HCT116 (cell line): ENCODE data around the gene TUSC1. TPM values are rescaled to one million over a fixed set of nuclear protein-coding genes. Genes with fewer than 3 reads are reported as not detected.

ENCODE experiments used
- ATAC-seq: fragments of 200-7000 bp; cut with Tn5 transposase; 2 replicates; pipeline ENCODE4 v1.9.1; 2020; ENCODE audit warnings: mild to moderate bottlenecking, moderate library complexity
- BruUV-seq: library from RNA; stranded (reverse); fragments of 400-500 nt; replicated peaks from 2 replicates; lab custom pipeline; 2021; lab: Mats Ljungman, UMichigan
- CTCF ChIA-PET: fragments of 300-600 bp; sonication (Branson Sonifier 250); formaldehyde crosslinking; loops from one replicate; lab custom pipeline; 2021; ENCODE audit warnings: antibody characterized with exemption; lab: Charles Lee
- POLR2A ChIA-PET: fragments of 300-600, 350-600 bp; sonication (Branson Sonifier 250); formaldehyde crosslinking; loops from one replicate; lab custom pipeline; 2021; ENCODE audit warnings: antibody characterized with exemption; lab: Charles Lee
- RAD21 ChIA-PET, 2 experiments: fragments of 300-600 bp; sonication (Branson Sonifier 250); formaldehyde crosslinking; loops; one replicate each; lab custom pipeline; 2023; ENCODE audit warnings: low total read pairs in 2 of 2; ENCODE audit not compliant: uncharacterized antibody in 2 of 2, unreplicated experiment in 2 of 2, low non-redundant PET in 1 of 2; lab: Charles Lee
- DNase-seq: peaks from one replicate; pipeline ENCODE4 v3.0.0-alpha.2; 2010; ENCODE audit warnings: low read depth, low spot score
- H2AFZ ChIP-seq: fragments of 200-600 bp; shearing (Covaris generic), sonication (generic); 2 replicates; pipeline ENCODE4 v1.6.1; 2017; ENCODE audit warnings: low read depth, mixed run types, mixed read lengths, antibody characterized with exemption, low read length; ENCODE audit not compliant: poor library complexity, severe bottlenecking
- H3K27ac ChIP-seq: 2 replicates; pipeline ENCODE4 v1.5.1; 2012; ENCODE audit warnings: low read depth, low read length
- H3K27me3 ChIP-seq: fragments of 200-600 bp; sonication (generic); 2 replicates; pipeline ENCODE4 v1.6.1; 2016; ENCODE audit warnings: mixed run types, low read length, mixed read lengths; ENCODE audit not compliant: insufficient read depth
- H3K36me3 ChIP-seq, 2 experiments: fragments of 200-500 bp in 1 of 2; fragments of 200-600 bp in 1 of 2; sonication (Bioruptor generic) in 1 of 2; sonication (generic) in 1 of 2; 2 replicates each; pipeline versions ENCODE4 v1.5.1 to v1.6.1; 2014 to 2016; ENCODE audit warnings: low read length in 2 of 2, inconsistent platforms in 1 of 2, mixed read lengths in 1 of 2, mixed run types in 1 of 2; ENCODE audit not compliant: insufficient read depth in 2 of 2, control insufficient read depth in 1 of 2
- H3K4me1 ChIP-seq, 2 experiments: fragments of 200-600 bp in 1 of 2; sonication (generic) in 1 of 2; 2 replicates each; pipeline versions ENCODE4 v1.5.1 to v1.6.1; 2012 to 2017; ENCODE audit warnings: low read length in 2 of 2, inconsistent platforms in 1 of 2, mild to moderate bottlenecking in 1 of 2, mixed read lengths in 1 of 2, mixed run types in 1 of 2, moderate library complexity in 1 of 2; ENCODE audit not compliant: insufficient read depth in 2 of 2, control insufficient read depth in 1 of 2
- H3K4me2 ChIP-seq: fragments of 200-600 bp; sonication (generic); 2 replicates; pipeline ENCODE4 v1.6.1; 2017; ENCODE audit warnings: mixed run types, low read length, mixed read lengths
- H3K4me3 ChIP-seq, 2 experiments: fragments of 200-600 bp in 1 of 2; sonication (generic) in 1 of 2; replicated peaks in 1 of 2; 2 replicates each; pipeline ENCODE4 v1.5.1; 2011 to 2016; ENCODE audit warnings: low read length in 2 of 2, control low read depth in 1 of 2, low read depth in 1 of 2, mild to moderate bottlenecking in 1 of 2, mixed read lengths in 1 of 2, mixed run types in 1 of 2
- H3K79me2 ChIP-seq: fragments of 200-600 bp; sonication (generic); 2 replicates; pipeline ENCODE4 v1.6.1; 2017; ENCODE audit warnings: mild to moderate bottlenecking, mixed run types, low read length, moderate library complexity, mixed read lengths; ENCODE audit not compliant: insufficient read depth
- H3K9ac ChIP-seq: fragments of 200-600 bp; sonication (generic); 2 replicates; pipeline ENCODE4 v1.6.1; 2016; ENCODE audit warnings: low read length, mixed read lengths
- H3K9me2 ChIP-seq: fragments of 200-600 bp; sonication (generic), shearing (Covaris generic); 2 replicates; pipeline ENCODE4 v1.6.1; 2017; ENCODE audit warnings: mixed run types, mild to moderate bottlenecking, moderate library complexity; ENCODE audit not compliant: insufficient read depth
- H3K9me3 ChIP-seq, 2 experiments: fragments of 200-500 bp in 1 of 2; fragments of 200-600 bp in 1 of 2; sonication (Bioruptor generic) in 1 of 2; sonication (generic) in 1 of 2; 2 replicates each; pipeline ENCODE4 v1.6.1; 2014 to 2017; ENCODE audit warnings: low read length in 2 of 2, mixed read lengths in 2 of 2, inconsistent platforms in 1 of 2, low read depth in 1 of 2, mild to moderate bottlenecking in 1 of 2, mixed run types in 1 of 2, moderate library complexity in 1 of 2; ENCODE audit not compliant: control insufficient read depth in 1 of 2, insufficient read depth in 1 of 2
- H4K20me1 ChIP-seq: fragments of 200-600 bp; sonication (generic), shearing (Covaris generic); 2 replicates; pipeline ENCODE4 v1.6.1; 2017; ENCODE audit warnings: mixed run types, mild to moderate bottlenecking, moderate library complexity; ENCODE audit not compliant: insufficient read depth
- CBX3 ChIP-seq: IDR thresholded peaks from 2 replicates; pipeline ENCODE4 v1.6.1; 2012; ENCODE audit warnings: low read depth
- EGR1 ChIP-seq: IDR thresholded peaks from 2 replicates; pipeline ENCODE4 v1.6.1; 2012; ENCODE audit warnings: low read depth
- FOSL1 ChIP-seq: IDR thresholded peaks from 2 replicates; pipeline ENCODE4 v1.6.1; 2012; ENCODE audit warnings: low read depth
- JUND ChIP-seq: IDR thresholded peaks from 2 replicates; pipeline ENCODE4 v1.6.1; 2012
- POLR2A ChIP-seq: IDR thresholded peaks from 2 replicates; pipeline ENCODE4 v1.7.0; 2011; ENCODE audit warnings: borderline replicate concordance; ENCODE audit not compliant: insufficient read depth, insufficient read length; ENCODE audit errors: extremely low read depth
- SIN3A ChIP-seq: IDR thresholded peaks from 2 replicates; pipeline ENCODE4 v1.6.1; 2012; ENCODE audit warnings: low read depth
- SP1 ChIP-seq: IDR thresholded peaks from 2 replicates; pipeline ENCODE4 v1.6.1; 2012; ENCODE audit warnings: low read depth
- TCF7L2 ChIP-seq: IDR thresholded peaks from 2 replicates; pipeline ENCODE4 v1.7.0; 2011; ENCODE audit warnings: borderline replicate concordance, inconsistent platforms; ENCODE audit not compliant: insufficient read depth, insufficient read length; ENCODE audit errors: extremely low read depth
- ZNF274 ChIP-seq: fragments of 200-500 bp; sonication (Bioruptor generic); IDR thresholded peaks from 2 replicates; pipeline ENCODE4 v1.6.1; 2014; ENCODE audit warnings: mild to moderate bottlenecking, low read depth, low read length, inconsistent platforms
- intact Hi-C: fragments of 100-400 bp; cut with micrococcal nuclease; formaldehyde crosslinking; loops from 2 replicates; pipeline ENCODE4 v1.10.0; 2022
- total RNA-seq: library from RNA; stranded (reverse); gene quantifications from one replicate; pipeline ENCODE4 v1.2.1, GENCODE V29; 2021; ENCODE audit not compliant: unreplicated experiment
- TF ChIP-seq, protein P1 (sequence below): IDR thresholded peaks from 2 replicates; pipeline ENCODE4 v1.6.1; 2012
- TF ChIP-seq, protein P2 (sequence below): IDR thresholded peaks from 2 replicates; pipeline ENCODE4 v1.6.1; 2011; ENCODE audit warnings: mild to moderate bottlenecking, low read length, moderate library complexity; ENCODE audit not compliant: insufficient replicate concordance; ENCODE audit errors: extremely low read depth

Gene TUSC1
- total RNA-seq, 1 experiment from 2014 or later = not detected

DNA sequence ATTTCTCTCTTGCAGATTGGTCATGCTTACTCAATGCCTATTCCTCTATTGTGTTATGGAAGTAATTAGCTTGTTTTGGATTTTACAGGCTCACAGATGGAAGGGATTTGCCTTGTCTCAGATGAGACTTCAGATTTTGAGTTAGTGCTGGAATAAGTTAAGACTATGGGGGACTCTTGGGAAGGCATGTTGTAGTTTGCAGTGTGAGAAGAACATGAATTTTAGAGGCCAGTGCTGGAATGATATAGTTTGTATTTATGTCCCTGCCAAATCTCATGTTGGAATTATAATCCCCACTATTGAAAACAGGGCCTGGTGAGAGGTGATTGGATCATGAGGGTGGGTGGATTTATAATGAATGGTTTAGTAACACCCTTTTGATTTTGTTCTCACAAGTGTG, 6.1 kb upstream of the TUSC1 start:
- no peak overlapping the region for H3K4me2 ChIP-seq
- POLR2A ChIA-PET = no interaction called here
- H3K4me1 ChIP-seq = no peaks in the 10 kb centered on the region
- intact Hi-C loops = no loop called here
- no TSS peak for BruUV-seq
- no peaks in the 10 kb centered on the region for H3K36me3 ChIP-seq
- no peaks in the 10 kb centered on the region for H3K9me2 ChIP-seq
- CTCF ChIA-PET = no interaction called here
- H3K27ac ChIP-seq = no peak overlapping the region
- ATAC-seq = no peak
- DNase-seq = no peak
- H3K79me2 ChIP-seq = no peaks in the 10 kb centered on the region
- no peaks in the 10 kb centered on the region for H4K20me1 ChIP-seq
- H3K27me3 ChIP-seq = no peaks in the 10 kb centered on the region
- H2AFZ ChIP-seq = no peak overlapping the region
- H3K9ac ChIP-seq = no peak overlapping the region
- peaks cover 0 to 8% of the 10 kb centered on the region in 2 experiments; a peak in 2 of 4 replicates for H3K9me3 ChIP-seq
- TF ChIP-seq ZNF274 (no peak), CBX3 (no peak), POLR2A (no peak), SP1 (no peak), FOSL1 (no peak), SIN3A (no peak), JUND (no peak), EGR1 (no peak), TCF7L2 (no peak)
- TF ChIP-seq, protein P1, sequence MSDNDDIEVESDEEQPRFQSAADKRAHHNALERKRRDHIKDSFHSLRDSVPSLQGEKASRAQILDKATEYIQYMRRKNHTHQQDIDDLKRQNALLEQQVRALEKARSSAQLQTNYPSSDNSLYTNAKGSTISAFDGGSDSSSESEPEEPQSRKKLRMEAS = no peak
- TF ChIP-seq, protein P2, sequence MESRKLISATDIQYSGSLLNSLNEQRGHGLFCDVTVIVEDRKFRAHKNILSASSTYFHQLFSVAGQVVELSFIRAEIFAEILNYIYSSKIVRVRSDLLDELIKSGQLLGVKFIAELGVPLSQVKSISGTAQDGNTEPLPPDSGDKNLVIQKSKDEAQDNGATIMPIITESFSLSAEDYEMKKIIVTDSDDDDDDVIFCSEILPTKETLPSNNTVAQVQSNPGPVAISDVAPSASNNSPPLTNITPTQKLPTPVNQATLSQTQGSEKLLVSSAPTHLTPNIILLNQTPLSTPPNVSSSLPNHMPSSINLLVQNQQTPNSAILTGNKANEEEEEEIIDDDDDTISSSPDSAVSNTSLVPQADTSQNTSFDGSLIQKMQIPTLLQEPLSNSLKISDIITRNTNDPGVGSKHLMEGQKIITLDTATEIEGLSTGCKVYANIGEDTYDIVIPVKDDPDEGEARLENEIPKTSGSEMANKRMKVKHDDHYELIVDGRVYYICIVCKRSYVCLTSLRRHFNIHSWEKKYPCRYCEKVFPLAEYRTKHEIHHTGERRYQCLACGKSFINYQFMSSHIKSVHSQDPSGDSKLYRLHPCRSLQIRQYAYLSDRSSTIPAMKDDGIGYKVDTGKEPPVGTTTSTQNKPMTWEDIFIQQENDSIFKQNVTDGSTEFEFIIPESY = no peak
- RAD21 ChIA-PET = no interaction called here
- no peak overlapping the region for H3K4me3 ChIP-seq
